Prostate gland (tissue), 2 donors: Measurements from ENCODE around the gene INPP4B.

ENCODE experiments used
- CTCF ChIP-seq, 4 experiments: fragments of 200-600 bp in 2 of 4; fragments of 450-650 bp in 2 of 4; sonication (generic) in 2 of 4; IDR thresholded peaks; 1 replicate in 3 of 4; 2 replicates in 1 of 4; pipeline ENCODE4 v1.5.1; 2016 to 2019; ENCODE audit warnings: antibody characterized with exemption in 4 of 4, mild to moderate bottlenecking in 2 of 4, moderate library complexity in 2 of 4
- POLR2A ChIP-seq: fragments of 450-650 bp; IDR thresholded peaks from one replicate; pipeline ENCODE4 v1.6.1; 2016; ENCODE audit warnings: antibody characterized with exemption, mild to moderate bottlenecking
- POLR2AphosphoS5 ChIP-seq: sonication (generic); formaldehyde crosslinking; IDR thresholded peaks from one replicate; pipeline ENCODE4 v1.6.1; 2017; ENCODE audit warnings: antibody characterized with exemption

GRCh38 chr4:142435599-142436235 lies 410.4 kb downstream of the INPP4B start:
- no peak for TF ChIP-seq CTCF (IDR thresholded peaks at IDR 0.05)
- TF ChIP-seq POLR2AphosphoS5: no peak
- no peak for TF ChIP-seq POLR2A
